Stimulated activated naive B cell treated with anti-CD40 and anti-IgM and Interleukin-4, amounts not matched to agents 10 μg/mL and 1 μg/mL and 100 μg/mL, for 72 hours (primary cell): Measurements from ENCODE around the gene ZCCHC2.

Experiments
- ATAC-seq, 2 donors: fragments of 150-1000 bp; cut with Tn5 transposase; replicated peaks; 2 replicates each; pipeline ENCODE4 v1.10.0; 2021; ENCODE audit warnings: moderate library complexity in 1 of 2
- DNase-seq: peaks from one replicate; pipeline ENCODE4 v3.0.0; 2021
- H3K27ac Mint-ChIP-seq: one replicate; pipeline ENCODE4 v1.8.0; 2022; ENCODE audit warnings: mild to moderate bottlenecking, mixed read lengths
- H3K27me3 Mint-ChIP-seq, 2 donors: one replicate each; pipeline ENCODE4 v1.8.0; 2022; ENCODE audit warnings: mixed read lengths in 2 of 2
- H3K36me3 Mint-ChIP-seq, 2 donors: one replicate each; pipeline ENCODE4 v1.8.0; 2022; ENCODE audit warnings: mixed read lengths in 2 of 2, mild to moderate bottlenecking in 1 of 2
- H3K4me1 Mint-ChIP-seq, 2 donors: one replicate each; pipeline ENCODE4 v1.8.0; 2022; ENCODE audit warnings: mixed read lengths in 2 of 2, mild to moderate bottlenecking in 1 of 2
- H3K4me3 Mint-ChIP-seq, 2 donors: one replicate each; pipeline ENCODE4 v1.8.0; 2022; ENCODE audit warnings: mild to moderate bottlenecking in 2 of 2, mixed read lengths in 2 of 2, moderate library complexity in 1 of 2
- H3K9me3 Mint-ChIP-seq, 2 donors: one replicate each; pipeline ENCODE4 v1.8.0; 2022; ENCODE audit warnings: mixed read lengths in 2 of 2, mild to moderate bottlenecking in 1 of 2

ZCCHC2 gene

DNA sequence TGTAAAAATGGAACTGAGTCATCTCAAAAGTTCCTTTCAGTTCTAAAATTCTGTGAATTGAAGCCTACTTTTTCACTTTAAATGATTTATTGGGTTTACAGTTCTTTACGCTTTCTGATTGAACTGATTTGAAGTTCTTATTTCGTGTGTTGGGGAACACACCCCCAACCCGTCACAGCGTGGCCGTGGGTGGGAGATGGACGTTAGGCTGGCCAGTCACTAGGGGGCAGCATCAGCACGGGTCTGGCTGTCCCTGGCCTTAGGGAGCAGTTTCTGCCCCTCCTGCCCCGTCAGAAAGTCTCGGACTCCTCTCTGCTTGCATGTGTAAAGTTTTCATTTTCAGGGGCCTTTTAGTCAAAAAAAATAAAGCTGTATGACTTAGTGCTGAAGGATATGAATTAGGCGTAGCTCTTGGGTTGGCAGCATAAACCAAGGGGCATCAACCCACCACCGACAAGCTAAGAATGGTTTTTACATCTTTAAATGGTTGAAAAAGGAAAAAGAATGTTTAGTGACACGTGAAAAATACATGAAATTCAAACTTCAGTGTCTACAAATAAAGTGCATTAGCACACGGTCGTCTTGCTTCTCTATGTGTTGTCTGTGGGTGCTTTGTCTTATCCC lies 63.4 kb downstream of the ZCCHC2 start:
- DNase-seq (peak; percentile 61), ATAC-seq (peak; percentile 71 to 75)
- H3K27me3 Mint-ChIP-seq = no peaks in the 10 kb centered on the region
- no peaks in the 10 kb centered on the region for H3K9me3 Mint-ChIP-seq
- H3K4me3 Mint-ChIP-seq = peak overlapping the region in 1 of 2 donors; percentile 66
- H3K4me1 Mint-ChIP-seq = peaks cover 25 to 46% of the 10 kb centered on the region in 2 donors
- H3K27ac Mint-ChIP-seq = peak overlapping the region; percentile 73
- peaks cover 24 to 25% of the 10 kb centered on the region in 2 donors for H3K36me3 Mint-ChIP-seq

DNA sequence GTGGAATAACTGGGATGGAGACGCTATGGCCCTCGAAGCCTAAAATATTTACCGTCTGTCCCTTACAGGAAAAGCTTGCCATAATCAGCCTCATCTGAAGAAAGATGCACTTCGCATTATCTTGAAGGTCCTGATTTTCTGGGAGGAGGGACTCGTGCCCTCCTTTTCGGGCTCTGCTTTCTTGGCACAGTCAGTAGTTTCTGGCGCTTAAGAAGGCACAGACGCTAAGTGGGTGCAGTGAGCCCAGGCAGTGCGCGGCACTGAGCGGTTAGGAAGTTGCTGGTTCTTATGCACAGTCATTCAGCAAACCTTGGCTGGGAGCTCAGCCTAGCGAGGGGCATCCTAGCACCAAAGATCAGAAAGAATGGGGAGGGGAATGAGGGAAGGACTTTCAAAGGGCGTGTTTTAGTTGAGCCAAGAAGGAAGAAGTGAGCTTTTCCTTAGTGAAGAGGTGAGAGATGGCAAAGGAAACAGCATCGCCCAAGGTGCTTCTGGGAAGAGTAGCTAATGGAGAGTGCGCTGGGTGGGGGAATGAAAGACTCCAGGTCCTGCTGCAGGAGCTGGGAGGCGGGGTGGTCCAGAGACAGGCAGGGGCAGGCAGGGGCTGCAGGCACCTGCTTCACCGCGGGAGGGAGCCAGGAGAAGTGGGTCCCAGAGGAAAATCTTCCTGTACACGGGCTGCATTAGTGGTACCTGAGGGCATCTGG lies 64.1 kb downstream of the ZCCHC2 start:
- H3K4me1 Mint-ChIP-seq = peaks cover 25 to 46% of the 10 kb centered on the region in 2 donors
- H3K36me3 Mint-ChIP-seq = peaks cover 22% of the 10 kb centered on the region in 2 donors
- DNase-seq (no peak), ATAC-seq (no peak)
- peak overlapping the region; percentile 16 for H3K27ac Mint-ChIP-seq
- no peak overlapping the region for H3K4me3 Mint-ChIP-seq
- no peaks in the 10 kb centered on the region for H3K27me3 Mint-ChIP-seq
- H3K9me3 Mint-ChIP-seq = no peaks in the 10 kb centered on the region

DNA sequence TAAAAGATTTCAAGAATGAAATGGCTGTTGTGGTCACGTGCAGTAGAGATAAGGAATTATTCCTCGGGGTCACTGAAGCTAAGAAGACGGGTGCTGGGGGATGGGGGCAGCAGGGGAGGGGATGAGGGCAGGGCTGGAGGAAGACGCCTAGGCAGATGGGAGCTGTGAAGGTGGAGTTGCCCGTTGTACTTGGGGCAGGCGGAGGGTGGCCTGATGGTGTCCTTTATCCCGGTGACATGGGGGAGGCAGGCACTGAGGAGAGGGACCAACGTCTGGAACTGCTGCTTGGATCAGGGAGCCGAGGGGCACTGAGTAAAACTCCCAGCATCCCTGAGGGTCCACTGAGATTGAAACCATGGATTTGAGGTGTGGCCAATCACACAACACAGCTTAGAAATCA lies 64.9 kb downstream of the ZCCHC2 start:
- Mint-ChIP-seq H3K9me3 (no peaks in the 10 kb centered on the region), H3K4me1 (peaks cover 25 to 45% of the 10 kb centered on the region in 2 donors), H3K27me3 (no peaks in the 10 kb centered on the region), H3K27ac (no peak overlapping the region), H3K4me3 (no peak overlapping the region), H3K36me3 (peaks cover 20% of the 10 kb centered on the region in 2 donors)
- DNase-seq (no peak), ATAC-seq (no peak)

DNA sequence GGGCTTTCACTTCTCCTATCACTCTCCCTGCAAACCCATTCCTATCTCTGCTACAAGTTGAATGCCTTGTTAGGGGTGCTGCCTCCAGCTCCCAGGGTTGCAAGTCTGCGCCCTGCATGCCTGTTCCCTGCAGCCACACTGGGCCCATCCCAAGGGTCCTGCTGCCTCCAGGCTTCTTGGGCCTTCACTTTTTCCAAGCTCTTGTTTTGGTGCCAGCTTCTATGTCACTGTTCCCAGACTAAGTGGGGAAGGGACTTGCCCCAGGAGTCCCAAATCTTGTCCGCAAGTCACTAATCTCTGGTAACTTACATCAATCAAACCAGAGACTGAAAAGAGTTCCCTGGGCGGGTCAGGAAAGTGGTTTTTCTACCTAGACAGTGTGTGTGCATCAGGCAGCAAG lies 65.4 kb downstream of the ZCCHC2 start:
- Mint-ChIP-seq H3K9me3 (peaks cover 0 to 5% of the 10 kb centered on the region in 2 donors), H3K4me1 (peaks cover 25 to 40% of the 10 kb centered on the region in 2 donors), H3K27me3 (no peaks in the 10 kb centered on the region), H3K4me3 (no peak overlapping the region), H3K27ac (no peak overlapping the region), H3K36me3 (peaks cover 20% of the 10 kb centered on the region in 2 donors)
- ATAC-seq (no peak), DNase-seq (no peak)

DNA sequence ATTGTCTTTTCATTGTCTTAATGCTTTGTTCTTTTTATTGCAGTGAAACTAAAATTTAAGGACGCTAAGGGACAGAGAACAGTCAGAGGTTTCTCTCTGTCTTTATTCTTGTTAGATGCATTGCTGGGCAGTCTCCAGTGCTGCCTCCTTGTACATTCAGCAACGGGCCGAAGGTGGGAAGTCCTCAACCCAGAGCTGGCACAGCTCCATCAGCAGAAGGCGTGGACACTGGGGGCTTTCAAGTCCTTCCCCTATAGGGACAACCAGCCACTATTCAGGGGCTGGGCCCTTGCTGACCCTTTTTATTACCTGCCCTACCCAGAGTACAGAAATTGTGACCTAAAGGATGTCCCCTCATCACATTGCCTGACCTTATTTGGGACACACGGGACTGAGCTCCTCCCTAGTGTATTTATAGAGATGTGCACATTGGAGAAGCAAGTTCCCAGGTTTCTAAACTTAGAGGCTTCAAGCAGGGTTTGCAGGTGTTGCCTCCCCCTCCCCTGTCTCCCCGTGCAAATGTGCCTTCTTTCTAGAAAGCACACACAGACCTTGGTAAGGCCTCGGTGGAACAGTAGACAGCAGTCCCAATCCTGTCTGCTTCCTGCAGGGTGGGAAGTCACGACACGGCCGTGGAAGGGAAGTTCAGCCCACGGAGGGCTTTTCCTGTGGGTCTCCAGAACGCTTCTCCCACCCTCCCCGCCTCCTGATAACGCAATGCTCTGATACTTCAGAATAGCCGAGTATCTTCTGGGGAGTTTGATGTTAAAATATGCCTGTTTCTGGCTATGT lies 68.2 kb downstream of the ZCCHC2 start:
- H3K27me3 Mint-ChIP-seq = peaks cover 0 to 5% of the 10 kb centered on the region in 2 donors

DNA sequence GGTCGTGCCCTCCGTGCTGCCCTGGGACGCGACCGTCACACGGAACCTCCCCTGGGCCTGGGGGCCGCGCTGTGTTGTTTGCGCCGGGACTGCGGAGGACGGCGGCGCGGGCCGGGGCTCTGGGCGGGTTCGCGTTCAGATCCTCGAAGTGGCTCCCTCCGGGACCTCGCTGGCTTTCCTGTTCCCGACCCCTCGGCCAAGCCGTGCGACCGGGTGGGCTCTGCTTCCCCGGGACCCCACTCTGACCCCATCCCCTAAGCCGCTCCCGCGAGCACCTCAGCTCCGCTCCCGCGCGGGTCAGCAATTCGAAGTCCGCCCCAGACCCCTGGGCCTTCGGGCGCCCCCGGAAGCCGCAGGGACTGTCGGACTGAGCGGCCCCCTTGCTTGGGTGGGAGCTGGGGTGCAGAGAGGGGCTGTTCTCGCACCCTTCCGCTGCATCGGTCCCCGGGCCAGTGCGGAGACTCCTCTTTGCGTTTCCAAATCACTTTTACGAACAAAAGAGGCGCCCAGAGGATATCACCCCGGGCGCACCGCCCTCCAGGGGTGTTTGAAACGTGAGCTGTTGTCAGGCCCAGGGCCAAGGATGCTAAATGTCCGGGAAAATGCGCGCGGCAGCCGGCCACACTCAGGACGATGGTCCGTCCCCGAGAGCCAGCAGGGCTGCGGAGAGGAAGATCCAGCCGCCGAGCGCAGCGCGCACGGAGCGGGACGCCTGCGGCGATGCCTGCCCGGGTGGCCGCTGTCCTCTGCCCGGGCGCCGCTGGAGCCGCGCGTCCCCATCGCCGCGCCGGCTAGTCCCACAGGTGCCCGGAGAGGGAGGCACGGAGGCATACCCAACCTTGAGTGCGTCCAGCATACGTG lies 73.5 kb downstream of the ZCCHC2 start:
- Mint-ChIP-seq H3K27ac (no peak overlapping the region), H3K4me3 (peak overlapping the region; percentile 25 to 69), H3K27me3 (peaks cover 38 to 40% of the 10 kb centered on the region in 2 donors), H3K36me3 (no peaks in the 10 kb centered on the region), H3K9me3 (peaks cover 0 to 5% of the 10 kb centered on the region in 2 donors), H3K4me1 (peaks cover 2 to 7% of the 10 kb centered on the region in 2 donors)
- ATAC-seq (peak; percentile 33 to 42), DNase-seq (no peak)

More for the DNA sequence above, 68.2 kb downstream of the ZCCHC2 start:
- no peak overlapping the region for H3K4me3 Mint-ChIP-seq
- H3K4me1 Mint-ChIP-seq = peaks cover 9 to 18% of the 10 kb centered on the region in 2 donors
- no peak for DNase-seq
- peaks cover 0 to 5% of the 10 kb centered on the region in 2 donors for H3K9me3 Mint-ChIP-seq
- H3K27ac Mint-ChIP-seq = no peak overlapping the region
- H3K36me3 Mint-ChIP-seq = peaks cover 9 to 12% of the 10 kb centered on the region in 2 donors
- ATAC-seq = no peak

DNA sequence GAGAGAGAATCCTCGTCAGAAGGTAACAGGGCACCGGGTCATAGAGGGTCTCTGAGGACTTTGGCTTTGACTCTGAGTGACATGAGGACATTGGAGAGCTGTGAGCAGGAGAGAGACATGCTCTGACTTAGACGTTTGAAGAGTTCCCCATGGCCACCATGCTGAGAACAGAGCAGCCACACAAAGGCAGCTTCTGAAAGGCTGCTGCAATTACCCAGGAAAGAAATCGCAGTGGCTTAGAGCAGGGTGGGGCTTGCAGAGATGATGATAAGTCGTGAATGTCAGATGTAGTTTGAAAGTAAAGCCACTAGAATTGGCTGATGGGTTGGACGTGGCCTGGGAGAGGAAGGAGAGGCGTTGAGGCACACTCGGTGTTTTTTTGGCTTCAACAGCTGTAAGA lies 79.0 kb downstream of the ZCCHC2 start:
- Mint-ChIP-seq H3K4me3 (no peak overlapping the region), H3K36me3 (no peaks in the 10 kb centered on the region), H3K4me1 (peaks cover 0 to 2% of the 10 kb centered on the region in 2 donors), H3K27ac (no peak overlapping the region), H3K27me3 (peaks cover 39 to 57% of the 10 kb centered on the region in 2 donors), H3K9me3 (no peaks in the 10 kb centered on the region)
- DNase-seq (no peak), ATAC-seq (no peak)

DNA sequence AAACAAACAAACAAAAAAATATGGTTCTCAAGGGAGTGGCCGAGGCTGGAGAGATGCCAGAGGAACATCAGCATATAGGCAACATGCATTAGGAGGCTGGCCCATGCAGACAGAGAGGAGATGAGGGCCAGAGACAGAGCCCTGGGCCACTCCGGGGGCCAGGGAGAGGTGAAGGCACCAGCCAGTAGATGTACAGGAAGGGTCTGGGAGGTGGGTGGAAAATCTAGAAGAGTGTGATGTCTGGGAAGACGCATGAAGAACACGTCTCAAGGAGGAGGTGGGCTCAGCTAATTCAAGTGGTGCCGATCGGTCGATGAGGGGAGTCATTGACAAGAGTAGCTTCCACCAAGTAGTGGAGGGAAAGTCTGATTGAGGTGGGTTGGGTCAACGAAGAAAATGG lies 79.9 kb downstream of the ZCCHC2 start:
- no peaks in the 10 kb centered on the region for H3K36me3 Mint-ChIP-seq

DNA sequence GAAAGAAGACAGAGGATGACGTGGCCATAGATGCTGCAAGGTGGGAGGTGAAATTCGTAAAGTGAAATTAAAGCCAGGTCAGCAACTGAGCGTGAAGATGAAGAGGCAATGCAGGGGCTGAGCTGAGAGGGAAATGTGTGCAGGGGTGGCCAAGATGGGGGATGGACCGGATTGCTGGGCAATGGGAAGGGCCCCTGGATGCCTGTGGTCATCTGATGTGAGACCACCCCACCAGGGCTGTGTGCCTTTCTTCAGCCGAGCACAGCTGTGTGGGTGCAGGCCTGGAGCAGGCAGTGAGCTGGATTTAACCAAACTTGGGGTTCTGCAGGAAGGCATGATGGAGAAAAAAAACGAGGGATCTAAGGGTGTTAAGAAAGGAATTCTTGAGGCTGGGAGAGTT lies 80.4 kb downstream of the ZCCHC2 start:
- Mint-ChIP-seq H3K4me3 (no peak overlapping the region), H3K36me3 (no peaks in the 10 kb centered on the region)

More for the DNA sequence above, 79.9 kb downstream of the ZCCHC2 start:
- Mint-ChIP-seq H3K27me3 (peaks cover 32 to 51% of the 10 kb centered on the region in 2 donors), H3K4me3 (no peak overlapping the region), H3K4me1 (no peaks in the 10 kb centered on the region), H3K27ac (no peak overlapping the region), H3K9me3 (no peaks in the 10 kb centered on the region)
- no peak for DNase-seq
- ATAC-seq = no peak

DNA sequence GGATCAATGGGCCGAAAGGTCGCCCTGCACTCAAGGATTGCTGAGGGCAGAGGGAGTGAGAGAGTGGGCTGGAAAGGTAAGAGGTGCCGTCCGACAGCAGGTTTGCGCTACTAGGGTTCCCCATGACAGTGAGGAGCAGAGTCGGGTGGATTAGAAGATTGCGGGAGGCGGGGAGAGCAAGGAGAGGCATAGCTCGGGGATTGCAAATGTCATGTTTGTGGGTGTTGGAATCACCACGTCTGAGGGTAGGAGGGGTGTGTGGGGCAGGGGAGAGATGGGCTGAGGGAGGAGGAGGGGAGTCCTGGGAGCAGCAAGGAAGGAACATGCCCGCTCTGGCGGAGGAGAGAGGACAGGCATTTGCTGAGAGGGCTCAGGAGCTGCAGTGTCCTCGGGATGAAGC lies 81.2 kb downstream of the ZCCHC2 start:
- no peak for DNase-seq
- Mint-ChIP-seq H3K27me3 (peaks cover 23 to 43% of the 10 kb centered on the region in 2 donors), H3K36me3 (no peaks in the 10 kb centered on the region), H3K27ac (no peak overlapping the region), H3K4me3 (no peak overlapping the region), H3K9me3 (no peaks in the 10 kb centered on the region), H3K4me1 (no peaks in the 10 kb centered on the region)
- ATAC-seq = no peak

More for the DNA sequence above, 80.4 kb downstream of the ZCCHC2 start:
- Mint-ChIP-seq H3K27me3 (peaks cover 31 to 50% of the 10 kb centered on the region in 2 donors), H3K9me3 (no peaks in the 10 kb centered on the region), H3K27ac (no peak overlapping the region), H3K4me1 (no peaks in the 10 kb centered on the region)
- ATAC-seq (no peak), DNase-seq (no peak)

DNA sequence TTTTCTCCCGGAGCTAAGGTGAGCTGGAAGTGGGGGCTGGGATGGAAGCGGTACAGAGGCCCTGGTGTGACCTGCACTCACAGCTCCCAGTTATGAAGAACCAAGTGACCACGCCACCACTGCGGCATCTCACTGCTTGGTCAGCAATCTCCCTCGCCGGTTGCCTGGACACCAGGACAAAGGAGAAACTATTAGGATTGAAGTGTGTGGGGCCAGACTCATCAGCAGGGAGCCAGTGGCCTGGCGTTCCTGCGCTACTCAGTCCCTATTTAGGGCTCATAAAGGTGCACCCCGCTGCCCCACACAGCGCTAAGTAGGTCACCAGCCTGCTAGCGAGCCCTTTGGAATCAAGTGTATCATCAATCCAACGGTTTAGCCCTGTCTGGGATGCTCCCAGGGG lies 82.9 kb downstream of the ZCCHC2 start:
- Mint-ChIP-seq H3K4me1 (no peaks in the 10 kb centered on the region), H3K27ac (no peak overlapping the region), H3K27me3 (peaks cover 14 to 26% of the 10 kb centered on the region in 2 donors), H3K9me3 (no peaks in the 10 kb centered on the region), H3K4me3 (no peak overlapping the region), H3K36me3 (no peaks in the 10 kb centered on the region)
- DNase-seq (no peak), ATAC-seq (no peak)

DNA sequence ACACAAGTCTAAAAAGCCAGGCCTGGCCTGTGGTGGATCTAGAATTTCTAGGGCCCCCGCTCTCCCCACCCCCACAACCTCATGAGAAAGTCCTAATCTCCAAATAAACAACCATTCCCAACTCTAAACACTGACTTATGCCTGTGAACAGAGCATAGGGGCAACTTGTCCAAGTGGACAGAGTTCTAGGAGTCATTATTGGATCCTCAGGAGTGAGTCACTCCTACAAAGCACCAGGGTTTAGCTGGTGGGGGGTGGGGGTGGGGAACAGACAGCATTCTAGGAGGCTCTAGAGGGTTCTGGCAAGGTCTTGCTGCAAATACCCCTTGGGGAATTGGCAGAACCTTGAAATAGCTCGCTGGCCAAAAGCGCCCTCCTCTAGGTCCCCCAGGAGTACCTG lies 83.3 kb downstream of the ZCCHC2 start:
- Mint-ChIP-seq H3K36me3 (no peaks in the 10 kb centered on the region), H3K9me3 (no peaks in the 10 kb centered on the region), H3K27me3 (peaks cover 14 to 21% of the 10 kb centered on the region in 2 donors), H3K27ac (no peak overlapping the region), H3K4me1 (no peaks in the 10 kb centered on the region), H3K4me3 (no peak overlapping the region)
- ATAC-seq = no peak
- DNase-seq = no peak

DNA sequence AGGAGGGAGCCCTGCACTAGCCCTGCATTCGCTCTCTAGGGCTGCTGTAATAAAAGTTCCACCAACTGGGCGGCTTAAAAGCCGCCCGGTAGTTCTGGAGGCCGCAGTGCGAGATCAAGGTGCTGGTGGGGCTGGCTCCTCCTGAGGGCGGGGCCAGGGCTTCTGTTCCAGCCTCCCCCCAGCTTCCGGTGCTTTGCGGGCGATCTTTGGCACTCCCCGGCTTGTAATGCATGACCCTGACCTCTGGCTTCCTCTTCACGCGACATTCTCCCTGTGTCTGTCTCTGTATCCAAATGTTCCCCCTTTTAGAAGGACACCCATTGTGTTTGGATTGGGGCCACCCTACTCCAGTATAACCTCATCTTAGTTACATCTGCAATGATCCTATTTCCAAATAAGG lies 84.5 kb downstream of the ZCCHC2 start:
- no peak overlapping the region for H3K4me3 Mint-ChIP-seq
- H3K36me3 Mint-ChIP-seq = no peaks in the 10 kb centered on the region
- no peaks in the 10 kb centered on the region for H3K9me3 Mint-ChIP-seq
- no peak overlapping the region for H3K27ac Mint-ChIP-seq
- peaks cover 9 to 11% of the 10 kb centered on the region in 2 donors for H3K27me3 Mint-ChIP-seq
- H3K4me1 Mint-ChIP-seq = peaks cover 1 to 7% of the 10 kb centered on the region in 2 donors
- ATAC-seq = no peak
- DNase-seq = no peak
